ENCODE results near the gene FBXL4. TPM values are rescaled to one million over a fixed set of nuclear protein-coding genes. Genes with fewer than 3 reads are reported as not detected.
A peak's percentile ranks its signal among the peaks of the same experiment; 100 is the strongest.

The FBXL4 gene
- total and polyA plus RNA-seq, 2 of the 8 experiments (the other 6 are each of a cell fraction or from before 2014, with no cell fraction given), result 6.9 to 13.8 TPM

DNA sequence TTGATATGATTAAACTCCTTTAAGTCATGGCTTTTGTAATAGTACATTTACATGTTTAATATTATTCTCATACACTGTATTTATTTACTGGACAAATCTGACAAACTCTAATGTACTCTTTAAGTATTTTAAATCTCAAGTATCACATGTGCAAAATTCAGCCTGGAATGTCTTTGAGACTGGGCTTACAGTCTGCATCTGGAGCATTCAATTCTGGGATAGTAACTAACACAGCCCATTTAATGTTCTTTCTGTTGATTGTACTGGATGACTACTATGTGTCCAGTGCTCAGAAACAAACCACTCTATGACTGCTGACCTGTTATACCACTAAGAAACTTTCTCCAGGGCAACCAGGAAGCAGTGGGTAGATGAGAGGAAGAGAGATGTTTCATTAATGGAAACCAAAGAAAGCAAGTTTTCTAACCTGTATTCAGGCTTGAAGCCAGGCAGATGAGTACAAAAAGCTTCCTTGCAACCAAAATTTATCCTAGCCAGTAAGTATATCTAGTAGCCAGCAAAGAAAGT, 26.8 kb downstream of the FBXL4 start:
- no peak overlapping the region for H2AFZ ChIP-seq (ENCODE audit: low read length)
- H4K20me1 ChIP-seq (replicated peaks in 1 of 2; ENCODE audit: control insufficient read depth in 1 of 2, insufficient read depth in 2 of 2, low read length in 2 of 2), result no peaks in the 10 kb centered on the region
- no peak overlapping the region for H4K8ac ChIP-seq (ENCODE audit: extremely low read depth, insufficient read depth, low read length)
- H3K79me1 ChIP-seq (ENCODE audit: low read depth, low read length), result no peaks in the 10 kb centered on the region
- H3K9ac ChIP-seq (replicated peaks in 1 of 4; ENCODE audit: extremely low read depth in 1 of 4, low read depth in 3 of 4, low read length in 3 of 4), result no peak overlapping the region
- no peak overlapping the region for H3K23ac ChIP-seq (ENCODE audit: insufficient read length)
- no peak overlapping the region for H2BK5ac ChIP-seq (ENCODE audit: low read depth, low read length)
- no peak overlapping the region for H2BK12ac ChIP-seq (ENCODE audit: low read depth, low read length)
- H3K36me3 ChIP-seq (ENCODE audit: control insufficient read depth in 2 of 4, insufficient read depth in 4 of 4, low read length in 3 of 4), result peaks cover 0 to 2% (median 0%) of the 10 kb centered on the region in 4 experiments; a peak in 1 of 8 replicates
- TF ChIP-seq CTBP2 (IDR thresholded peaks at IDR 0.05; ENCODE audit: borderline replicate concordance, insufficient read depth, insufficient read length, low read length), result no peak
- TF ChIP-seq, protein P1, sequence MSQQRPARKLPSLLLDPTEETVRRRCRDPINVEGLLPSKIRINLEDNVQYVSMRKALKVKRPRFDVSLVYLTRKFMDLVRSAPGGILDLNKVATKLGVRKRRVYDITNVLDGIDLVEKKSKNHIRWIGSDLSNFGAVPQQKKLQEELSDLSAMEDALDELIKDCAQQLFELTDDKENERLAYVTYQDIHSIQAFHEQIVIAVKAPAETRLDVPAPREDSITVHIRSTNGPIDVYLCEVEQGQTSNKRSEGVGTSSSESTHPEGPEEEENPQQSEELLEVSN (IDR thresholded peaks at IDR 0.05), result no peak
- TF ChIP-seq CBX5 (IDR thresholded peaks at IDR 0.05; ENCODE audit: low read depth, low read length), result no peak
- TF ChIP-seq SIX5 (IDR thresholded peaks at IDR 0.05; ENCODE audit: low read depth, low read length), result no peak
- TF ChIP-seq HDAC2 (IDR thresholded peaks at IDR 0.05; ENCODE audit: borderline replicate concordance in 1 of 2, low read depth in 2 of 2, low read length in 2 of 2), result no peak
- TF ChIP-seq, protein P2, sequence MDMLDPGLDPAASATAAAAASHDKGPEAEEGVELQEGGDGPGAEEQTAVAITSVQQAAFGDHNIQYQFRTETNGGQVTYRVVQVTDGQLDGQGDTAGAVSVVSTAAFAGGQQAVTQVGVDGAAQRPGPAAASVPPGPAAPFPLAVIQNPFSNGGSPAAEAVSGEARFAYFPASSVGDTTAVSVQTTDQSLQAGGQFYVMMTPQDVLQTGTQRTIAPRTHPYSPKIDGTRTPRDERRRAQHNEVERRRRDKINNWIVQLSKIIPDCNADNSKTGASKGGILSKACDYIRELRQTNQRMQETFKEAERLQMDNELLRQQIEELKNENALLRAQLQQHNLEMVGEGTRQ (IDR thresholded peaks at IDR 0.05; ENCODE audit: low read length), result no peak
- no peak for TF ChIP-seq RBBP5 (IDR thresholded peaks at IDR 0.05; ENCODE audit: borderline replicate concordance, low read depth, low read length)
- TF ChIP-seq SIN3A (conservative IDR thresholded peaks at IDR 0.05 in 1 of 2, IDR thresholded peaks at IDR 0.05 in 1 of 2; ENCODE audit: low read depth in 1 of 2, low read length in 2 of 2), result no peak
- peak overlapping the region; percentile 12 for H3K56ac ChIP-seq (replicated peaks; ENCODE audit: insufficient read length, low read depth, low read length)
- DNase-seq (ENCODE audit: low read depth in 1 of 2, low spot score in 2 of 2), result no peak
- H3K4me1 ChIP-seq (replicated peaks in 1 of 4; ENCODE audit: control insufficient read depth in 3 of 4, insufficient read depth in 4 of 4, low read length in 3 of 4), result peaks cover 0 to 2% (median 0%) of the 10 kb centered on the region in 4 experiments; a peak in 1 of 7 replicates
- H3K18ac ChIP-seq (ENCODE audit: extremely low read depth, low read length), result no peak overlapping the region
- no peaks in the 10 kb centered on the region for H3K79me2 ChIP-seq (ENCODE audit: control insufficient read depth in 1 of 2, insufficient read depth in 2 of 2, low read length in 2 of 2)
- H4K91ac ChIP-seq (replicated peaks; ENCODE audit: insufficient read length, low read length), result no peak overlapping the region
- no peak overlapping the region for H2AK5ac ChIP-seq (ENCODE audit: low read depth, low read length)
- H3K4me2 ChIP-seq (ENCODE audit: insufficient read depth in 1 of 2, low read depth in 2 of 2, low read length in 2 of 2), result no peak overlapping the region
- no peaks in the 10 kb centered on the region; the same call in 1 of the 2 replicates for H3K23me2 ChIP-seq (ENCODE audit: low read depth, low read length)
- FAIRE-seq, result no peak
- CTCF ChIA-PET (ENCODE audit: partially characterized antibody), result no interaction called here
- no peak overlapping the region for H3K4ac ChIP-seq (replicated peaks; ENCODE audit: insufficient read length, low read depth, low read length)
- H2BK15ac ChIP-seq (ENCODE audit: low read length), result no peak overlapping the region
- H2BK20ac ChIP-seq (ENCODE audit: low read length), result no peak overlapping the region
- POLR2A ChIA-PET (ENCODE audit: partially characterized antibody), result interaction anchor here (0.6 to 1.0 kb wide), 2 partner anchors 13 to 321 kb away, joined by 3 read pairs; no protein-coding TSS in a partner anchor
- no peak overlapping the region for H3K4me3 ChIP-seq (ENCODE audit: extremely low read depth in 1 of 4, insufficient read depth in 2 of 4, low read depth in 3 of 4, low read length in 4 of 4)
- H3K9me3 ChIP-seq (ENCODE audit: insufficient read depth in 2 of 2, low read depth in 1 of 2, low read length in 1 of 2), result no peaks in the 10 kb centered on the region
- no peak overlapping the region for H4K5ac ChIP-seq (ENCODE audit: insufficient read length, low read depth, low read length)
- H3K14ac ChIP-seq (ENCODE audit: insufficient read length), result no peak overlapping the region
- H3K27me3 ChIP-seq (replicated peaks in 1 of 4; ENCODE audit: control insufficient read depth in 3 of 4, extremely low read depth in 1 of 4, insufficient read depth in 3 of 4, low read length in 3 of 4), result no peaks in the 10 kb centered on the region
- H2BK120ac ChIP-seq (replicated peaks; ENCODE audit: low read depth, low read length), result no peak overlapping the region
- no peak overlapping the region for H3K27ac ChIP-seq (ENCODE audit: low read depth, low read length)

All from H1 (cell line).